NOMO-1 treated with dmso at 0.1 percent for 144 hours (cell line): ENCODE results near the gene TSPAN17.
"Not testable (repeated sequence)": the region's sequence is repeated elsewhere in the genome, so short reads cannot be mapped to it uniquely, and the experiment has no call there.

Experiments used
- DNase-seq: peaks from one replicate; lab custom pipeline; 2025; ENCODE audit not compliant: unreplicated experiment; lab: John Stamatoyannopoulos, UW

TSPAN17 gene, protein sequence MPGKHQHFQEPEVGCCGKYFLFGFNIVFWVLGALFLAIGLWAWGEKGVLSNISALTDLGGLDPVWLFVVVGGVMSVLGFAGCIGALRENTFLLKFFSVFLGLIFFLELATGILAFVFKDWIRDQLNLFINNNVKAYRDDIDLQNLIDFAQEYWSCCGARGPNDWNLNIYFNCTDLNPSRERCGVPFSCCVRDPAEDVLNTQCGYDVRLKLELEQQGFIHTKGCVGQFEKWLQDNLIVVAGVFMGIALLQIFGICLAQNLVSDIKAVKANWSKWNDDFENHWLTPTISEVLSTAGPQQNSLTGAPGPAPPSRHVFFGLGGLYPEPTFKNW

DNA sequence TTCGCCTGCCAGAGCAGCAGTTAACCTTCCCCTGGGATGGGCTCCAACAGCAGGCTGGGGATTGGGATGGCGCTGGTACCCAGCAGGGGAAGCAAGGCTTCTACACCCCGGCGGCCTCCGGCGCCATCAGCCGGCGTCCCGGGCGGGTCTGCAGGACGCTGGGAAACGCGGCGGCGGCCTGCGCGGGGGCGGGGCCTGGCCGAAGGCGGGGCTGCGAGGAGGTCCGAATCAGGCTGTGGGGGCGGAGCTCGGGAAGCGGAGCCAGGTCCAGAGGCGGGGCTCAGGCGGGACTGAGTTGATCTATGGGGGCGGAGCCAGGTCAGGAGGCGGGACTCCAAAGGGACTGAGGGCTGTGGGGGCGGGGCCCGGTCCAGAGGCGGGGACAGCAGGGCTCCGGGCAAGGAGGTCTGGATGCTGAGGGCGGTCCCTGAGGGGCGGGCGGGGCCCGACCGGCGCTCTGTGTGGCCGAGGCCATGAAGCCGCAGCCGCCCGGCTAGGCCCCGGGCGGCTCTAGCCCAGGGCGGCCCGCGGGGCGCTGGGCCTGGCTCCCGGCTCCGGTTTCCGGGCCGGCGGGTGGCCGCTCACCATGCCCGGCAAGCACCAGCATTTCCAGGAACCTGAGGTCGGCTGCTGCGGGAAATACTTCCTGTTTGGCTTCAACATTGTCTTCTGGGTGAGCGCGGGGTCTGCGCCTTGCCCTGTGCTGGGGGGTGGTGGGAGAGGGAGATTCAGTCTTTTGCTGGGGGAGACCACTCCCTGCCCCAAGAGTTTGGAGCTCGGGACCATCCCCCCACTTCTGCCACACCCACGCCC is at the start of gene TSPAN17:
Gene TSPAN17 (plus strand): TSS at position 455 of the 813 bp plus-strand sequence. CDS start 132 bp downstream, at position 587.
- DNase-seq: peak; percentile 96

DNA sequence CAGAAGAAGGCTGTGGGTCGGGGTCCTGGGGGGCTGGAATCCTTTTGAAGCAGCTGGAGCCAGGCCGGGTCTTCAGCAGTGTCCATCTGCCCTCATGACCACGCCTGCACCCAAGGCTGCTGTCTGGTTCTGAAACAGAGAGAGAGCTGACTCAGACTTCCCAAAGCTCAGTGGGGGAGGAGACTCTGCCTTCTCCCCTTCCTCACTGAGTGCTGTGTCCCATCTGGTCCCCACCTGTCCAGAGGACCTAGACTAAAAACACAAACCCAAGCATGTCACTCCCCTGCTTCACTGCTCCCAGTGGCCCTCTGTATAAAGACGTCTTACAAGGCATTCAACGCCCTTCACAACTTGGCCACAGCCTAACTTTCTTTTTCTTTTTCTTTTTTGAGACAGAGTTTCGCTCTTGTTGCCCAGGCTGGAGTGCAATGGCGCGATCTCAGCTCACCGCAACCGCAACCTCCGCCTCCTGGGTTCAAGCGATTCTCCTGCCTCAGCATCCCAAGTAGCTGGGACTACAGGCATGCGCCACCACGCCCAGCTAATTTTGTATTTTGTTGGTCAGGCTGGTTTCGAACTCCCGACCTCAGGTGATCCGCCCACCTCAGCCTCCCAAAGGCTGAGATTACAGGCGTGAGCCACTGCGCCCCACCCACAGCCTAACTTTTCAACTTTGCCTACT is 47.4 kb upstream of the TSPAN17 start:
- DNase-seq: not testable (repeated sequence)

DNA sequence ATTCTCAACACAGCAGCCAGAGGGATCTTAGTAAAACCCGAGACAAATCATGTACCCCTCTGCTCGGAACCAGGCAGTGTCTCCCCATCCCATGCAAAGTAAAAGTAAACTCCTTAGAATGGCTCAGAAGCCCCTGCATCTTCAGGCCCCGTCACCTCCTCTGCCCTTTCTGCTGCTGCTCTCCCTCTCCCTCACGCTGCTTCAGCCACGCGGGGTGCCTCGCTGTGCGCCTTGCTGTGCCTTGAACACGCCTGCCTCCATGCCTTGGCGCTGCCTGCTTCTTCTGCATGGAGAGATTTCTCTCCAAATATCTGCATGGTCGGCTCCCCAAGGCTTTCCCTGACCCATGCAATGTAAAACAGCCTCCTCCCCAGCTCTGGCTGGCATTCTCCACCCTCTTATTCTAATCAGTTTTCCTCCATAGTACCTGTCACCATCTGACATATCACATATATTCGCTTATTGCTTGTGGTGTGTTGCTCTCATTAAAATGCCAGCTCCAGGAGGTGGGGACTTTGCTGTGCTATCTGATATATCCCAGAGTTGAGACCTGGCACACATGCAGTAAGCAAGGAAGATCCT is 45.3 kb upstream of the TSPAN17 start:
- no peak for DNase-seq

GRCh38 chr5:176603091-176603490 is 44.2 kb upstream of the TSPAN17 start:
- no peak for DNase-seq

- DNase-seq: no peak
Observed at GRCh38 chr5:176606032-176606431, 41.3 kb upstream of the TSPAN17 start.

- no peak for DNase-seq
Observed at GRCh38 chr5:176606875-176607274, 40.4 kb upstream of the TSPAN17 start.

DNA sequence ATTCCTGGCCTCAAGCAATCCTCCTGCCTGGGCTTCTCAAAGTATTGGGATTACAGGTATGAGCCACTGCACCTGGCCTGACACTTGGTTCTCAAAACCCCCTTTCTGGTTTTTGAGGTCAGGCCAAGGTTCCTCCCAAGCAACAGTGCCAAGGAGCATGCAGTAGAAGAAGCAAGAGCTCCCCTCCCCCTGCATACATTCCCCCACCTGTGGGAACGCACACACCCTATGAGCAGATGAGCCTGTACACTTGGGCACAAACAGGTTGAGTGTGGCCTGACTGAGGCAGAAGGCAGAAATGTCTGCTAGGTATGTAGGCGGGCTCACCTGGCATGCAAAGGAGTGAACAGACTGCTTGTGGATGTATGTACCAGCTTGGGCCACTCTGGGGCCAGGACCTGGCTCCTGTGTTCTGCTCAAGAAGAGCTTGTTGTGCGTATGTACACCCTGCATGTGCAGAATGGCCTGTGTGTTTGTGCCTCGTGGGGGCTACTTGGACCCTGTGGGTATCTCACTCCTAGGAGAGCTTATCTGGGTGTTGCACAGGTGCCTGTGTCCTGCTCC is 39.1 kb upstream of the TSPAN17 start:
- DNase-seq: no peak

DNA sequence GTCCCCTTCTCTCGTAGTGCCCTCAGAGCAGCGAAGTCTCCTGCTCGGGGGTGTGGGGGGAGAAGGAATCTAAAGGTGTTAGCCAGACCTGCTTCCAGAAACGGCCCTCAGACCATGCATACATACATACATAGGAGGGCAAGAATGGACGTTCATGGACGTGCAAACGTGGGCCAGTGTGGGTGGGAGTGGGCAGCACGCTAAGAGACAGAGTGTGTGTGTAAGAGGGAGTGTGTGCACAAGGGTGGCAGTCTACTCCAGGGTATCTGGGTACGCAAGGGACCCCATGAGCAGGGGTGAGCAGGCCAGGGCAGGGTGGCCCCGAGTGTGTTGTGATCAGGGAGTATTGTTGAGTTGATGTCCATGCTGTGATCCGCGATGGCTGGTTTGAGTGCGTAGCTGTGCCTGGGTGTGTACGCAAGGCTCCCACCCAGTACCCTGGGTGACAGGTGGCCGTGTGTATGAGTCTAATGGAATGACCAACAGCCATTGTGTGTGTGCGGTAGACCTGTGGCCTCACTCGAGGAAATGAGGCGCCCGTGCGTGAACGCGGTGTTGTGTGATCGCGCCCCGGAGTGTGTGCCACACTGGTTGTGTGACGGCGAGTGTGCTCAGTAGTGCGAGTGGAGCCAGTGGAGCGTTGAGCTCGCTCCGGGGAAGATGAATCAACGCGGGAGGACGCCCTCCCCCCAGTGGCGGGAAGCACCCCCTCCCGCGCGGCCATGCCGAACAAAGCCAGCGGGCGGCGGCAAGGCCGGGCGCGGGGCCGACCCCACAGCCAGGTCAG is 38.2 kb upstream of the TSPAN17 start:
- no peak for DNase-seq

DNA sequence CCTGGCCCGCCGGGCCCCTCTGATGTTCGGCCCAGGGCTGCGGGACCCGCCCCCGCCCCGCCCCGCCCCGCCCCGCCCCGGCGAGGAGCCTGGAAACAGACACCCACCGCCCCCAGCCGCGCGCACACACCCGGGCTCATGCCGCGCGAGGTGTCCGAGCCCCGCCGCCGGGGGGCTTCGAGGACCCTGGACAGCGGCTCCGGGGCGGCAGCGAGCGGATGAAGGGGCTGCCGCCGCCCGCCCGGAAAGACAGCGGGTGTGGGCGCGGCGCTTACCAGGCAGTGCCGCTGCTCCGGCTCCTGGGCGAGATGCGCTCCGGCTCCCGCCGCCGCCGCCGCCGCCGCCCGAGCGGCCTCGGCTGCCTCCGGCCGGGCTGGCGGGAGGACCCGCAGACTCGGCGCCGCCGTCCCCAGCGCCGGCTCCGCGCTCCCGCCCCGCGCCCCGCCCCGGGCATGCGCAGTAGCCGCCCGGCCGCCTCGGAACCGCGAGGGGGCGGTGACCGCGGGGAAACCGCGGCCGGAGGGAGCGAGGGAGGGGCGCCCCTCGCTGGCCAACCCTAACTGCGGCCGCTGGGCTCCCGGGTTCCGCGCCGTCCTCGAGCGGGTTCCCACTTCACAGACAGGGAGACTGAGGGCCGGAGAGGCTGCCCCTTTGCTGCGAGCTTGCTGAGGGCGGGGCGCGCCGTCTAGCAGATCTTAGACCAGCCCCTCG is 37.4 kb upstream of the TSPAN17 start, which contains the start of gene GPRIN1:
Gene GPRIN1 (minus strand): TSS at position 433 of the 711 bp plus-strand sequence. CDS start 10,322 bp downstream, outside the sequence.
- DNase-seq: no peak

GRCh38 chr5:176610435-176610773 is 36.9 kb upstream of the TSPAN17 start:
- DNase-seq: no peak

DNA sequence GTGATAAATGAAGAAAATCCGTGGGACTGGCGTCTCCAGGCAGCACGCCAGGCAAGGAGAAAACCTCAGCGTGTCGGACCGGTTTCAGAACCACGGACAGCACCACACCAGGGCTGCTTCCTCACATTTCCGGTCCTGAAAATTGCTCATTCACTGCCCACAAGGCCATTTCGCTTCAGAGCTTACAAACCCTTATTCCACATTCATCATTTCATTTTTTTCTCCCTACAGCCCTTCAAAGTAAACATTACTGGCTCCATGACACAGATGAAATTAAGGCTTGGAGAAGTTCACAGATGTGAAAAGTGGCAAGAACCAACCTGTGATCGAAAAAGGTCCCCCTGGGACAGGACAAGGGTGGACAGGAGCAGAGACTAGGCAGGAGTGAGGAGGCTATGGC is 35.8 kb upstream of the TSPAN17 start:
- peak; percentile 66 for DNase-seq

- DNase-seq: no peak
Observed at GRCh38 chr5:176612008-176612407, 35.3 kb upstream of the TSPAN17 start.

DNA sequence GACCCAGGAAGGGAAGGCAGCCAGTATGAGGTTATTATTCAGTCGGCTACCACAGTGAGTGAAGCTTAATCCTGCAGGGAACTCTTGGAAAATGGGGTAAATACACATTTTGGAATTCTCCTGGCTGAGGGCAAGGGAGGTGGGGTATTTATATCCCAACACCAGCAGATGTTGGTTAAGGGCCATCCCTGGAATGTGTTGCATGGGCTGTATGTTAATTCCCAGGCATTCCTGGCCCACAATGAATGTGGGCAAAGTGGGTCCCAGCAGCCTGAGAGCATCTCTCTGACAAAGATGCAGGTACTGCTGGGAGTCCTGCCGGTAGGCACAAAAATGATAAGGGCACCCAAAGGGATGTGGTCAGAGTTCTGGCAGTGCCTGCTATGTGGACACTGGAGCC is 34.4 kb upstream of the TSPAN17 start:
- DNase-seq: no peak

DNA sequence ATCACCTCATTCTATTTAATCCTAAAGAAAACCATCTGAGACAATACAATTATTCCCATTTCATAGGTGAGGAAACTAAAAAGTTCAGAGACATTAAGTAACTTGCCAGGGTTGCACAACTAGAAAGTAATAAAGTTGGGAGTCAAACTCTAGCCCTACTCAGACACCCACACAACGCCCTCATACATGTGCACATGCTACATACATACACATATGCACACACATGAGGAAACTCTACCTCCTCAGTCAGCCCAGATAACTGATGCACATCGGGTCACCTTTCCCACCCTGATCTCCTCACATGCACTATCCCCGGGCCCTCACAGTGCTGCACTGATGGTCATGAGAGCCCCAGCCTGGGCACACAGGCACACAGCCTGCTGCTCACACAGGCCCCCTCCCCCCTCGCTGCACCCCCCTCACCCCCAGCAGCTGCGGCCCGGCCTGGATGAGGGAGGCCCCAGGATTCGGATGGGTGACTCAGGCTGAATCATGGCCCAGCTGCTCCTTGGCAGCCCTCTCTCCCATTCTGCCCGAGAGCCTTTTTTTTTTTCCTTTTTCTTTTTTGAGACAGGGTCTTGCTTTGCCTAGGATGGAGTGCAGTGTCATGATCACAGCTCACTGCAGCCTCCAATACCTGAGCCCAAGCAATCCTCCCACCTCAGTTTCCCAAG is 32.3 kb upstream of the TSPAN17 start:
- DNase-seq: no peak

DNA sequence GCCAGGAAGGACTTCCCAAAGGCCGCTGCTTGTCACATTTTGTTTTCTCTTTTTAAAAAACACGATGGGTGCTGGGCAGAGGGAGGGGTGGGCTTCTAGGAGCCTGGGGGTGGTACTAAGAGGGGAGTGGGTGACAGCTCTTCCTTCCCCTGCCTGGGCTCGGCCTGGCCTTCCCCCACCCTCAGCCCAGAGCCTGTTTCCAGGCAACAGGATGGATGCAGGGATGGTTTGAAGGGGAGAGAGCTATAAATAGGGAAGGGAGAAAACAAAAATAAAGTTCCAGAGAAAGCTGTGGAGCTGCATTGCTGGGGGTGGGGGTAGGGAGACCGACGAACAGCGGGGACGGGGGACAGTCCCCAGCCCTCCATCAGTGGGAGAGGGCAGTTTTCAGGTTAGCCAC is 30.8 kb upstream of the TSPAN17 start:
- no peak for DNase-seq

DNA sequence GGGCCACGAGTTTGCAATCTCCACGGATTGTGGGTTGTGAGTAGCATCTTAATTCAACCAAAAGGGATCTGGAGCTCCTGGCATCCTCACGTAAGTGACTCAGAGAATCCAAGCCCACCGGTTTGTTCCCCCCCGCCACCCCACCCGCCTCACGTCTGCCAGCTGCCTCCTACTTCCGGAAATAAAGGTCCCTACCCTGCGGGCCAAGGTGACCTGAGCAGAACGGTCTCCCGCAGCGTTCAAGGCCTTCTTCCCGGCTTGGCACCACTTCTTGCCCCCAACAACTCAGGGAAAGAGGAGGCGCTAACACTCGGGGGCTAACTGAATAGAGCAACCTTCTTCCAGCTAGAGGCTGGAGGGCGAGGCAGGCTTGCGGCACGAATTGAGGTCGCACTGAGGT is 28.5 kb upstream of the TSPAN17 start:
- DNase-seq: no peak

DNA sequence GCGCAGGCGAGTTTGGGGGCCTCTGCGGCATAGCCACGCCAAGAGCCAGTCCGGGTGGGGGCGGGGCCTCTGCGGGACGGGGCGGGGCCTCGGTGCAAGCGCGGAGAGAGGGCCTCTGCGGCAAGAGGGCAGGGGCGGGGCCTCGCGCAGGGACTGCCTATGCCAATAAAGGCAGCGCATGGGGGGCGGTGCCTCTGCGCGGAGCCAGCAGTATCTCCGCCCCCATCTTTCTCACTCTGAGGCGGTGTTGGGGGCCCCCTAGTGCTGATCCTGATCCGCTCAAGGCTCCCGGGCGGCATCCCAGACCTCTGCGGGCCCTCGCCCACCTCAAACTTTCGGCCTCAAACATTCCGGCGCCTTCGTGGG is 28.1 kb upstream of the TSPAN17 start:
- peak; percentile 23 for DNase-seq

- DNase-seq: no peak
Observed at GRCh38 chr5:176619569-176620332, 27.5 kb upstream of the TSPAN17 start.
